GM18907 (cell line): ENCODE measurements around the gene CSNK2B.
A peak's percentile ranks its signal among the peaks of the same experiment; 100 is the strongest.
"Not testable (repeated sequence)": the region's sequence is repeated elsewhere in the genome, so short reads cannot be mapped to it uniquely, and the experiment has no call there.

Experiments
- ATAC-seq: cut with Tn5 transposase; IDR thresholded peaks from one replicate; pipeline ENCODE4 v1.9.1; 2021; ENCODE audit warnings: mild to moderate bottlenecking, moderate library complexity; ENCODE audit not compliant: unreplicated experiment

The CSNK2B gene

DNA sequence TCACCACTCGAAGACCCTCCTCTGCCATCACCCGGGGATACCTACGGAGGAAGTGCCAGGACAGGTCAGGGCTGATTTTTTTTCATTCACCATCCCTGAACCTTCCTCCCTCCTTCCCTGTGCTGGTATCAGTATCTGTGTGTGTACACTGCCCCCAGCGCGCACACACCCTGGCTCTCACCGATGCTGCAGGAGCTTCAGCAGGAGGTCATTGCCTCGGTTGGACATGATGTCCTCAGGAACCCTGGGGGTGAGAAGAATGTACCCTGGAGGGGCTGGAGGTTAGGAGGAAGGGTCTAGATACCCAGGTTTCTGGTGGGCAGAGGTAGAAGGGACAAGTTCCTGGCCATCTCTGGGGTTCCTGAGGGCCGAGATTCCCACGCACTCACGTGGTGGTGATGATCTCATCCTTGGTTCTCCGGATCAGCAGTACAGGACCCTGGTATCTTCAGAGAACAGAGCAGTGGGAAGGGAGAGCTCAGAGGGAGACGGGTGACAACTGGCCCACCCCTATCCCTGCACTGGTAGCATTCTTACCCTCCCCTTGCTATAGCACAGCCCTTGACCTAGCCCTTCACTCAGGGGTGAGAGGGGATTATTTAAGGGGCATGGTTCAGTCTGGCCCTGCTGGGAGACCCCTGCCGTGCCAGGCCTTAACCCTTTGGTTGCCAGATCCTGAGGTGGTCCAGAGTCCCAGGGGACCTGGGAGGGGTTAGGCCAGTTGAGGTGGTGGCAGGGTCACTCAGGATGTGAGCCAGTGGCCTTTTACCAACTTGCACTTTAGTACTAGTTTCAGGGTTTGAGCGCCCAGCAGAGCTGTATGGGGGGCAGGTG is 22.2 kb downstream of the CSNK2B start:
- ATAC-seq, result no peak

DNA sequence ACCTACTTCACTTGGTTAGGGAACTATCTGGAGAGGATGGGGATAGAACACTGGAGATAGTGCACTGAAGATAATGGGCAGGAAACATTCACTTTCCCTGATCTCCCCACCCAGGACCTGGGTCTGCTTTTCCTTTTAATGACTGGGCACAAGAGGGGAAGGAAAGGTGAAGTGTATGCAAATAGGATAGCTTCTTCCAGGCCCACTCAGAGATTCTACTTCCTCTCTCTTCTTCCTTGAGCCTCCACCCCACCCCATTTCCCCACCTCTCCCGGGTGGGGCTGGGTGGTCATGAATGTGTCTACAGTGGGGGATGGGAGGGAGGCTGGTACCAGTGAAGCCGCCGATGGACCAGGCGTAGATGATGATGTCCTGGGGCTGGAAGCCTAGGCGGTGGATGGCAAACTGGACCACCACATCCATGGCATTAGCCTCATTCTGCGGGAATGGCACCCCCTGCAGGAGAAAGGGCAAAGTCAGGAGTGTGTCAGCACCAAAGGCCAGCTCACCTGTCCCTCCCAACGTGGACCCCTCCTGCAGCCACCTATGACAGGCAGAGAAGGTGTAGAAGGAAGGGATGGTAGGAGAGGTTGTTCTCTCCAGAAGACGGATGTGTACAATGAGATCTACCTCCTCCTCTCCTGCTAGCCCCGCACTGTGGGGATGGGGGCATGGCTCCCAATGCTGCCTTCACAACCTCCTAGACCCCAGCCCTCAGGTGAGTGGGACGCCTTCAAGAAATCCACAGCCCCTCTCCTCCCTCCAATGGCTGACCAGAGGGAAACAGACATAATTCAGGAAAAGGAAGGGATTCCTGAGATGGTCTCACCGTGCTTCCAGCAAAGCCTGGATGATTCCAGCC is 23.6 kb downstream of the CSNK2B start:
- no peak for ATAC-seq

DNA sequence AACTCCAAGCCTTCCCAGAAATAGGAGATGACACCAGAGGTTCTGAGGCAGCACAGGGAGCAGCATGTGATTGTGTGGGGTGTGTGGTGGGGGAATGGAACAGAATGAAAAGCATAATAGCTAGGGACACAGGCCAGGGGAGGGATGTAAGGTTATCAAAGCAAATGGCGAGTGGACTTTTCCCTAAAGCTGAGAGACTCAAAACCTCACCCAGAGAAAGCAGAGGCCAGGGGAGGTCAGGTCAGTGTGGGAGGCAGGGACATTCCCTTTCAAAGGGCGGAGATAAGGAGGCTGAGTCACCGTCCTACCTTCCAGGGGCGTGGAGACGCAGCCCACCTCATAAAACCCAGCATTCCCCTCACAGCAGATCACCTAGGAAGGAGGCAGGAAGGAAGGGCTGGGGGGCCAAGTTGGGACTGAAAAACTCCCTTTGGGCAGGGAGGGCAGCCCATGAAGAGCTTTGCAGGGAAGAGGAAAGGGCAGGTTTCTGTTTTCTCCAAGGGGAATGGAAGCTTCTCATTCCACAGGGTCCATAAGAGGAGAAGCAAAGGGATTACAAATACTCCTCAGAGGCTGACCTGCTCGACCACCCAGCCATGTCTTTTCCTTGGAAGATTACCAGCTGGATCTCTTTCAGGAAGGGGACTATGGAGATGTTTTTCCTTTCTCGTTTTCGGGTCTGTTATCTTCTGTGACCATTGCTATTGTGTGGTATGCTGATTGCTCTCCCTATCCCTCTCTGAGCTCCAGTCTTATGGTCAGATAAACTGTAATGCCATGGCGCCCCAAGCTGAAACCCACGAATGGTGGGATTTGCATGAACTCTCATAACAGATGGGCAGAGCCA is 24.6 kb downstream of the CSNK2B start:
- ATAC-seq, result no peak

DNA sequence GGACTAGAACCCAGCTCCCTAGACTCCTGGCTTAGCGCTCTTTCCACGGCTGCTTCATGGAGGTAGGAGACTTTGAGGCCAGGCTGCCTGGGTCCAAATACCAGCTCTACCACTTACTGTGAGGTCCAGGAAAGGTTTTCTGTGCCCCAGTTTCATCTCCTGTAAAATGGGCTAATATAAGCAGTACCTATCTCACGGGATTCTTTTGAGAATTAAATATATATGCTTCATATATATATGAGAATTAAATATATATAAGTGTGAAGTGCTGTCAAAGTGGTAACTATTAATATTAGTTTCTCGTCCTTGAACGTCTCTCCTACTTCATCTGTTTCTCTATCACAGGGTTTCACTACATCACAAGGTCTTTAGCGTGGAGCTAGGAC is 25.2 kb downstream of the CSNK2B start:
- ATAC-seq, result no peak

DNA sequence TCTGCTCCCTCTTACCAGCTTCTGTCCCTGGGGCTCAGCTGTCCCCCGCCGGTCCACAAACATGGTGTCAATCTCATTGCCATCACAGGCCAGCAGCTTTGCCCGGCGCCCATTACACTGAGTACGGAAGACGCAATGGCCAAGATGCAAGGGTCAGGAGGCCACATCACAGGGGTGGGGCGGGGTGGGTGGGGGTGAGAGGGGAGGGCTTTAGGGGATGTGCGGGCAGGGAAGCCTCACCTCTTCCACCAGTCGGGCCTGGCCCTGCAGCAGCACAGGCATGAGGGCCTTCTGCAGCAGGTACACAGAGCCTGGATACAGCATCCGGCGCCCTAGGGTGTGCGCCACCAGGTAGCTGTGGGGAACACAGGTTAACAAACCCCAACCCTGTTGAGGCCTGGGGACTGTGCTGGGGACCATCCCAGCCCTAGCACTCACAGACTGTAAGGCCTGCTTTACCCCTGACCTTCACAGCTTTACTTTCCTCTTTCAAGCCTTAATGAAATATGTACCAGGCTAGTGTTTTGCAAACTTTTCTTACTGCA is 25.8 kb downstream of the CSNK2B start:
- no peak for ATAC-seq

DNA sequence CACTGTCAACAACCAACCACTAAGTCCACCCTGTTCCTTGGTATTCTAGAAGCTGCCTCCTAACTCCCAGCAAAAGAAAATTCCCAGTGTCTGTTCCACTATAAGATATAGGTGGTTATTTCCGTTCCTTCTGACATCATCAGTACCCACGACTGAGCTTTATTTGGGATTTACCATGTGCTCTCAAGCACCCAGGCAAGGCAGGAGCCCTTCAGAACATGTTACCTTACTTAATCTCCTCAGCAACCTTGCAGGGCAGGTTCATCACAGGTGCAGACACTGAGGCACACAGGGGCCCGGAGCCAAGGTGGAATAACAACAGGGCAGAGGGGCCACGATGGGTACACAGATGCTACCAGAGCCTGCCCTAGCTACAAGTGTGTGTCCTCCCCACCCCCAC is 26.5 kb downstream of the CSNK2B start:
- no peak for ATAC-seq

DNA sequence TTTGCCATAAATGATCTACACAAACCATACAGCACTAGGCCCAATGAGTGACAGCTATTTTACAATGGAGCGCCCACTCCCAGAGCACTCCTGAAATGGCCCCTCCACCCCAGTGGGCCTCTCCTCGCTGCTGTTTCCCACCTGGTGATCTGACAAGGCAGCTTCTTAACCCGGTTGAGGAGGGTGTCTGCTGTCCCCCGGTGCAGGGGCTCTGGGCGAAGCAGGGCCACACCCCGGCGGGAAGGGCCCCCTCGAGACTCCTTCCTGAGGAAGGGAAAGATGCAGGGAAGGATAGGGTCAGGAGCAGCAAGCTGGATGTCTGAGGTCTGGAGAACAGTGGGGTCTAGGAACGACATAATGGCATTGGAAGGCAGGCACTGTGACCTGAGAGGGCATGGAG is 27.0 kb downstream of the CSNK2B start:
- ATAC-seq, result no peak

DNA sequence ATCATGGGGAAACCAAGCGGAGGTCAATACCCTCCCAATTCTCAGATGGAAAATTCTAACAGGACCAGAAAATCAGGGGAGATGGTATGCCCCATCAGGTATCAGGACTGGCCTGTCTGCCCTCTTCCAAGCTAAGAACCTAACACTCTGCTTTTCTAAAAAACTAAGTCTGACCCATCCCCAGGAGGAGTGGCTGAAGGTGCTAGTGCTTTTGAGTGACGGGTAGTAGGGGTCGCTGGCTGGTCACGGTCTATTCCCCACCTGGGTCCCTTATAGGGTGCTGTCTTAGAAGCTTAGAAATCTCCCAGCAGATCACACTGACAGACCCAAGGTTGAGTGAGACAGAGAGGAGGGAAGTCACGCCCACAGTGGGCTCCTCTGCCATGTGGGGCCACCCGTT is 27.7 kb downstream of the CSNK2B start:
- ATAC-seq, result no peak

DNA sequence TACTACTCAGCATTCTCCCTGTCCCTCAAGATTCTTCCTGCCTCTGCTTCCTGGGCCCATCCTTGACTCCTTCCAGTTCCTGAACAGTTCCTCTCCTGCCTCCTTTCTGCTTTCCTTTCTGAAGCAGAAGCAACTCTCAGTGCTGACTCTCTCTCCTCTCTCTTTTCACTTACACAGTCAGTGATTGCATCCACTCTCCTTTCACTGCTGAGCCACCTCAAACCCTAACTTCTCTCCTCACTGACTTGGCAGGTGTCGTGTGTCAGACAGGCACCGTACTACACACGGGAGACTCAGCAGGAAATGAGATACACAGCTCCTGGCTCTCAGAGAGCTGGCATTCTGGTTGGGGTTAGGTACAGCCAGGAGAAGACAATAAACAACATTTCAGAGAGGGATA is 31.7 kb downstream of the CSNK2B start:
- no peak for ATAC-seq

DNA sequence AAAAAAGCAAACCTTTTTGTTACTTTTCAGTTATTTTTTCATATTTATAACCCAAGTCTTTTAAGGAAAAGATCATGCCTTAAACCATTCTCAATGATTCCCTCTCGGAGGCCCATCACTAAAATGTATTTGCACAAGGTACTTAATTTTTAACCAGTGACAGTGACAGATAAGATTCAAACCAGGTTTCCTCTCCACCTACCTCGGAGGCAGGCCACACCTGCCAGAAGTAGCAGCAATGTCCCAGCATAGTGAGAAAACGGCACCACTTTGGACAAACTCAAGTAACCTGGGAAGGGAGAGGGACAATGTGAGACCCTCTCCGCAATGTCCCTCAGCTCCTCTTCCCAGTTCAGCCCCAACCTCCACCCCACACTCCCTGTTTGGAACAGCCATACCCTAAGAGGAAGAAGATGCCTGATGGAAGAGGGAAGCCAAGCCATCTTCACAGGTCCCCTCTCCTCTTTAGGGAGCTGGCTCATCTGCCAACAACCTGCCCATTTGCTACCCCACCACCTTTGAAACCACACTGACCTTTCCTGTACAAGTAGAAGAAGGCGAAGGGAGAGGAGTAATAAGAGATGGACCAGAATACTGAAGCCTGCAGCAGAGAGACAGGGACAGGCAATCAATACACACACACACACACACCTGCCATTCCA is 35.0 kb downstream of the CSNK2B start:
- ATAC-seq, result no peak

DNA sequence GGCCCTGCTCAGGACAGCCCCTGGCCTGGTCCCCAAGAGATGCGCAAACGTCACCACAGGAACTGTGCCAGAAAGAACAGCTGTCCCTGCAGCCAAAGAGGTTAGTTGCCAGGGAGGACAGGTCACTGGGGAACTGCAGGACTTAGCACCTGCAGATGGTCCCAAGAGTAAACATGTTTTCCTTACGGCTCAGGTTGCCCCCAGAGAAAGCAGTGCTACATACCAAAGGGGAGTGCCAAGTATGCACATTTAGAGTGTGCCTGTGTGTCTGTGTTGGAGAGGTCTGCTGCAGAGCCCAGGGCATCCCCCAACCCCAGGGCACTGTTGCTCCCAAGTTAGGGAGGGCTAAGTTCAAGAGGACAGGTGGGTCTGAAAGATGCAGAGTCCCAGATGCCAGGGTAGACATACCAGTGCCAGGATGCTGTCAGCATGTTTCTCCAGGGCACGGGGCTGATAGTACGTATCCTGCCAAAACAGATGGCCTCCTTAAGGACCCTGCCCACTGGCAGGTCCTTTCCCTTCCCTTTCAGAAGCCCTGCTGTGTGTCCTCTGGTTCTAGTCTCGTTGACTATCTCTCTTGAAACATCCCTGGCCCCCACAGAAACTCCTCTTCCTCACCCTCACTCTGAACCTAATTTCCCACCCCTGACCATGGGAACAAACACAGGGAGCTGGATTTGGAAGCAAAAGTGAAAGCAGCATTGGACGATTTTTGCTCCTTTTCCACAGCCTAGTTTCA is 36.0 kb downstream of the CSNK2B start:
- ATAC-seq, result no peak

DNA sequence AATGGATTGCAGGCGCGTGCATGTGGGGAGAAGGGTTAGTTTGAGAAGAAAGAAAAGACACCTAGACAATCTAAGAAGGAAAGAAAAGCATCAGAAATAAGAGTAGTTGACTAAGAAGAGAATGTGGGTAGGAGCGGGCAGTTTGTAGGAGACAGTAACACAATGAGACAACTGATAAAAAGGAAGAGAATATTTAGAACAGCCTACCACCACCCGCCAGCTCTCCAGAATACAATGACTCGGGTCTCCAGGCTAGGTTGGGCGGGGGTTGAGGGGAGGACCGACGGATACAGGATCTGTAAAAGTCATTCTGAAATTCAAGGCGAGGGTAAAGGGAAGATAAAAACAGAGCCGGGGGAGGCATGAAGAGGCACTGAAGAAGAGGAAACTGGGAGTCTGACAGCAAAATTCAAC is 36.5 kb downstream of the CSNK2B start:
- no peak for ATAC-seq

DNA sequence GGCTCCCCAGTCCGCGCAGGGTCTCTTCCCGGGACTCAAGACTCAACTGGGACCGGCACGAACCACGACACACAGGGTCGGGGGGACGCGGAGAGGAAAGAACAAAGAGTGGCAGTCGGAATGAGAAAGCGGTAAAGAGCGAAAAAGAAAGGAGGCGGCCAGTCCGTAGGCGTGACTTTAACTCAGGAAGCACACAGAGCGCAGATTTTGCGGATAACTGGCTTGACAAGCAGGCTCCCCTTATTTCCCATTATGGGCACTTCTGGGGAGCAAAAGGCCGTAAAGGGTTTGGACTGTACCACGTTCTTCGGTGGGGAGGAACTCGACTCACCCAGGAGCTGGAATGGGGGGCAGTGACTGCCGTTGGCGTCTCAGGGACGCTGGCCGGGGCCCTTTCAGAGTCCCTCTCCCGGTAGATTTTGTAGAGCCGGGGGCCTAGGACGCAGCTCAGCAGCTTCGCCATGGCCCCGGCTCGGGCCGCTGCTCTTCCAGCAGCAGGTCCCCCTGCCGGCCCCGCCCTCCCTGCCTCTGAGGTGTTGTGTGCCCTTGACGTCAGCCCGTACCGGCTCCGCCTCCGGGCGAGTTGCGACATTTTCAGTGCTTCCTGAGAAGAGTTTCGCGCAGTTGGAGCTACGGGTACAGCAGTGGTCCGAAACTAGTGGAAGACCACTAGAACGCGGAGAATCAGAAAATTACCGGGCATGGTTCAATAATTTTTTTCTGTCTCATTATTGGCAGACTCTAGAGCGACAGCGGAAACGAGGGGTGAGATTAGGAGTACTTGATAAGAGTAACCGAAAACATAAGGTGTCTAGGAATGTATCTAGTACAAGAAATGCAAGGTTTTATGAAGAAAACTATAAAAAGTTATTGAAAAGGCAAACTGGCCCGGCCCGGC is 37.2 kb downstream of the CSNK2B start, which contains the start of gene ABHD16A:
Gene ABHD16A (minus strand): TSS at position 506 of the 898 bp plus-strand sequence. CDS start 43 bp downstream, at position 463.
- ATAC-seq, result peak; percentile 80

DNA sequence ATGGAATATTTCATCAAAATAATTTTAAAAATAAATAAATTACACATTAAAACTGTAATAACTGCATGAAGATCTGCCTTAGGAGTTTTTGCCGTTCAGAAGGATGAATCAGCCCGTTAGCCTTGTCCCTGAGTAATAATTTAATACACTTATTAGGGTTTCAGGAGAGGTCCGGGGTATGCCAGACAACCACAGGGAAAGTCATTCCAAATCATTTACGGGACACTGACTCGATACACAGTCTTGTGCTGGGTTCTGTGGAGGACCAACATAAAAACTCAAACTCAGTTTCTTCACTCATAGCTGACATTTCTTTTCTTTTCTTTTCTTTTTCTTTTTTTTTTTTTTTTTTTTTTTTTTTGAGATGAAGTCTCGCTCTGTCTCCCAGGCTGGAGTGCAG is 40.1 kb downstream of the CSNK2B start:
- no peak for ATAC-seq

DNA sequence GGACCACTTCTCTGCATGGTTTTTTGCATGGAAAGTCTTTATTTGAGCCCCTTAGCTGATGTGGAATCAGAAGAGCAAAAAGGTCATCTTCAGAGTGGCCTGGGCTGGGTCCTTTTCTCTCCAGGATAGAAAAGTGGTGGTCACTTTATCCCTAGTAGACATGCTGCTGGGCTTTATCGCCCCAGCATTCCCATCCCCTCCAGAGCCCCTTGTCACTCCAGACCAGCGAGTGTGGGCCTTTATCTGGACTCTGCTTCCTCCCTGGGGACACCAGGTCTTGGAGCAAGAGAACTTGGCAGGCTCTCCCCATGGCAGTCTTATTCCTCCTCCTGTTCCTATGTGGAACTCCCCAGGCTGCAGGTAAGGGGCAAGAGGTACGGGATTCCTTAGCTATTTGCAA is 40.7 kb downstream of the CSNK2B start, which contains the start of gene LY6G6F:
Gene LY6G6F (plus strand): TSS at position 268 of the 400 bp plus-strand sequence. CDS start 41 bp downstream, at position 309.
- ATAC-seq, result no peak

DNA sequence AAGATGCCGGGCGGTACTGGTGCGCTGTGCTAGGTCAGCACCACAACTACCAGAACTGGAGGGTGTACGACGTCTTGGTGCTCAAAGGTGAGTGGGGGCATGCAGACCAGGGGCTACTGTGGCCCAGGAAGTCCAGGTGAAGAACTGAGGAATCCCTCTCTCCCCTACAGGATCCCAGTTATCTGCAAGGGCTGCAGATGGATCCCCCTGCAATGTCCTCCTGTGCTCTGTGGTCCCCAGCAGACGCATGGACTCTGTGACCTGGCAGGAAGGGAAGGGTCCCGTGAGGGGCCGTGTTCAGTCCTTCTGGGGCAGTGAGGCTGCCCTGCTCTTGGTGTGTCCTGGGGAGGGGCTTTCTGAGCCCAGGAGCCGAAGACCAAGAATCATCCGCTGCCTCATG is 41.8 kb downstream of the CSNK2B start:
- ATAC-seq, result no peak

DNA sequence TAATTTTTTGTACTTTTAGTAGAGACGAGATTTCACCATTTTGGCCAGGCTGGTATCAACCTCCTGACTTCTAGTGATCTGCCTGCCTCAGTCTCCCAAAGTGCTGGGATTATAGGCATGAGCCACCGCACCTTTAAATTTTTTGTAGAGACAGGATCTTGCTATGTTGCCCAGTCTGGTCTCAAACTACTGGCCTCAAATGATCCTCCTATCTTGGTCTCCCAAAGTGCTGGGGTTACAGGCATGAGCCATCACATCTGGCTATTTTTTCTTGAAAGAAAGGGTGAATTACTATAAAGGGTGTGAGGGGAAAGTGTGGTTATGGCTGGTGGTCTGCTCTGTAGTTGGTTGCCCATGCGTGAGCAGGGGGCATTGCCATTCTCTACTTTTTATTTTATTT is 42.3 kb downstream of the CSNK2B start:
- no peak for ATAC-seq

DNA sequence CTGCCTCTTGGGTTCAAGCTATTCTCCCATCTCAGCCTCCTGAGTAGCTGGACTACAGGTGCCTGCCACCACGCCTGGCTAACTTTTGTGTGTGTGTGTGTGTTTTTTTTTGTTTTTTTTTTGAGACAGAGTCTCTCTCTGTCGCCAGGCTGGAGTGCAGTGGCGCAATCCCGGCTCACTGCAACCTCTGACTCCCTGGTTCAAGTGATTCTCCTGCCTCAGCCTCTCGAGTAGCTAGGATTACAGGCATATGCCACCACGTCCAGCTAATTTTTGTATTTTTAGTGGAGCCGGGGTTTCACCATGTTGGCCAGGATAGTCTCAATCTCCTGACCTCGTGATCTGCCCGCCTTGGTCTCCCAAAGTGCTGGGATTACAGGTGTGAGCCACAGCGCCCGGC is 43.3 kb downstream of the CSNK2B start:
- ATAC-seq, result not testable (repeated sequence)
